GM12872 (cell line): ENCODE measurements around the gene PRKG1.

Source experiments
- TF ChIP-seq, protein P1 (sequence below): IDR thresholded peaks from 3 replicates; pipeline ENCODE4 v1.5.1; 2011; ENCODE audit warnings: low read depth, mild to moderate bottlenecking, low read length, moderate library complexity; ENCODE audit not compliant: insufficient read depth

The PRKG1 gene

DNA sequence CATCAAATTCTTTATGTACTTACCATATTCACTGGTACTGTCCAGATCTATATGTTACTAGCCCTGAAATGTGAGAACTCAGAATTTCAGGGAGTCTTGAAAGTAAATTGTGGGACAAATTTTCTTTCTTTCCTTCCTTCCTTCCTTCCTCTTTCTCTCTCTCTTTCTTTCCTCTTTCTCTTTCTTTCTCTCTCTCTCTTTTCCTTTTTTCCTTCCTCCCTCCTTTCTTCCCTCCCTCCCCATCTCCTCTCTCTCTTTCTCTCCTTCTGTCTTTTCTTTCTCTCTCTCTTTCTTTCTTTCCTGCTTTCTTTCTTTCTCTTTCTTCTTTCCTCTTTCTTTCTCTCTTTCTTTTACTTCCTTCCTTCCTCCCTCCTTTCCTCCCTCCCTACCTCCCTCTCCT, 882.5 kb downstream of the PRKG1 start:
- TF ChIP-seq, protein P1, sequence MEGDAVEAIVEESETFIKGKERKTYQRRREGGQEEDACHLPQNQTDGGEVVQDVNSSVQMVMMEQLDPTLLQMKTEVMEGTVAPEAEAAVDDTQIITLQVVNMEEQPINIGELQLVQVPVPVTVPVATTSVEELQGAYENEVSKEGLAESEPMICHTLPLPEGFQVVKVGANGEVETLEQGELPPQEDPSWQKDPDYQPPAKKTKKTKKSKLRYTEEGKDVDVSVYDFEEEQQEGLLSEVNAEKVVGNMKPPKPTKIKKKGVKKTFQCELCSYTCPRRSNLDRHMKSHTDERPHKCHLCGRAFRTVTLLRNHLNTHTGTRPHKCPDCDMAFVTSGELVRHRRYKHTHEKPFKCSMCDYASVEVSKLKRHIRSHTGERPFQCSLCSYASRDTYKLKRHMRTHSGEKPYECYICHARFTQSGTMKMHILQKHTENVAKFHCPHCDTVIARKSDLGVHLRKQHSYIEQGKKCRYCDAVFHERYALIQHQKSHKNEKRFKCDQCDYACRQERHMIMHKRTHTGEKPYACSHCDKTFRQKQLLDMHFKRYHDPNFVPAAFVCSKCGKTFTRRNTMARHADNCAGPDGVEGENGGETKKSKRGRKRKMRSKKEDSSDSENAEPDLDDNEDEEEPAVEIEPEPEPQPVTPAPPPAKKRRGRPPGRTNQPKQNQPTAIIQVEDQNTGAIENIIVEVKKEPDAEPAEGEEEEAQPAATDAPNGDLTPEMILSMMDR, result no peak

DNA sequence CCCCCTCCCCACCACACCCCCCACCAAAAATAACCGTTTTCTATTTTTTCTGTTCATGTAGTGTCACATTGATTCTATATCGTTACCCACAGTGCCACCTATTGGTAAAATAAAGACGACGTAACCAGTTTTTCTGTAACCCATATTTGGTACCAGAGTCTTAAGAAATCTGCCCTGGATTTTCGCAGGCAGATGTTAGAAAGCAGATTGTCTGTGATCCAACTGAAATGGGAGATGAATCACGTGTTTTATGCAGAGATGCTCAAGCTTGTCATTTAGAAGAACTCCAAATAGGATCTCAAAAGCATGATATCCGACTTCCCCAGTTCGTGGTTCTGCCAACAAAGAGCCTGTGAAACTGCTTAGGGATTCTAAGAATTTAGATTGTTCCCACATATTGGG, 886.2 kb downstream of the PRKG1 start:
- TF ChIP-seq, protein P1, result peak; percentile 23; the same call in 2 of the 3 replicates

DNA sequence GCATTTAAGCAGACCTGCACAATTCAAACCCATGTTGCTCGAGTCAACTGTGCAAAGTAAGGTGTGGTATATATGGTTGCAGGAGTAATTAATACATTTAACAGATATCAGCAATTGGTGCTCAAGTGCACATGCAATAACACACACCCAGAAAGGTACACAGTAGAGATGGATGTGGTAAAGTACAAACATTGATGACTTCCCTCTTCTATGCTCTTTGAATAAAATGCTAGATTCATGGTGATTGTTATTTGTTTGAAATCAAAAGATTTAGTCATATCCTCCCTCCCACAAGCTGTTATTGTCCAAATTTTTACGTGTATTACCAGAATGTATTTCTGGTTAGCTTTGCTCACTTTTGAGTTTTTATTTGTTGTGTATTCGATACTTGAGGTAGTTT, 887.1 kb downstream of the PRKG1 start:
- TF ChIP-seq, protein P1, result no peak

DNA sequence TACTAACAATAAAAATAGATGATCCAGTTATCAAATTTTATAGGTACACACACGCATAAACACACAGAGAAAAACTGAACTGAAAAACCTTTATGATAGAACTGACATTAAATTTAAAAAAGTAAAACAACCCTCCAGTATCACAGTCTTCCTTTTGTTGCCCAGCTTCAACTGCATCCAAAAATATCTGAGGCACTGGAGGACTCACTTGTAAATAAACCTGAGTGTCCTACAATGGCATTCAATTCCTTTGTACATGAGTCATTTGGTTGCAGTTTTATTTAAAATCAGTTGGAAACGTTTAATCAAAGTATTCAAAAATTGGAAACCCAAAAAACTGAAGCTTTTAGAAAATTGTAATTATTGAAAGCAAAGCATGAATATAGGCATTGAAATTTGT, 890.3 kb downstream of the PRKG1 start:
- TF ChIP-seq, protein P1, result no peak

DNA sequence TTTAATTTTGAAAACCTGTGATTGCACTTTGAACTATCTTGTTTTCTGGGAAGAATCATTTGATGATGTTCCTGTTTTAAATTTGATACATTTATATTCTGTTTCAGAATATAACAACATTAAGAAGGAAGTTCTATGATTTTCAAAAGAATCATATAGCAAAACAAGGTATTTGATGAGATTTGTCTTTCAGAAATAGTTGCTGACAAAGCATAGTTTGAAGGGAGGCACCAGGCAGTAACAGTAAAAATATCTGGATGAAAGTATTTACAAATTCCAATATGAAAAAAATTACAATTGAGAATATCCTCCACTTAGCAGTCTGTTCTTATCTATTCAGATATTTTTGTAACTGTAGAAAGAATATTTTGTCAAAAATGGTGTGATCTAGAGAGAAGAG, 891.2 kb downstream of the PRKG1 start:
- TF ChIP-seq, protein P1, result no peak

DNA sequence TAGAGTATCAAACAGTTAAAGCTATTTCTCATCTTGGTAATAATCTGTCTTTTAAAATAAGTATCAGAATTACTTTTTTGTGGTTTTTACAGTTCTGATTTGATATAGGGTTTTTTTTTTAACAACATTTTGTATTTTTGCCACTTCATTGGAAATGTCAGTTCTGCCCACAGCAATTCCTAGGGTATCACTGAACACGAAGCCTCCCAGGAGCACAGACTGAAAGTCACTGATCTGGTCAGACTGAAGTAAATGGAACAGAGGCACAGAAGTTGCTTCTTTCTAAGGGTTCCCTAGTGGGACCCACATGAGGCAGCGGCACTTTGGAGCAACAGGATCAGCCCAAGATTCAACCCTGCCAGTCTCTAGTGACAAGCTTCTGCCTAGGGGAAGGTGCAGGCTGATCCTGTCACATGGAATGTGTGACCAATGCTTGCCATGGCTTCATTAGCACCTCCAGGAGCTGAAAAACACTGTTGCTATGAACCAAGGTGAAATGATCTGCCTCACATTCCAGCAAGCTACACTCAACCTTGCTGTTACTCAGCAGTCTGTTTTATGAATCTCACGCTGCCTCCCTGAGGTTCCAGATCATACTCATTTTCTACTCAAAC, 898.6 kb downstream of the PRKG1 start:
- TF ChIP-seq, protein P1, result no peak

DNA sequence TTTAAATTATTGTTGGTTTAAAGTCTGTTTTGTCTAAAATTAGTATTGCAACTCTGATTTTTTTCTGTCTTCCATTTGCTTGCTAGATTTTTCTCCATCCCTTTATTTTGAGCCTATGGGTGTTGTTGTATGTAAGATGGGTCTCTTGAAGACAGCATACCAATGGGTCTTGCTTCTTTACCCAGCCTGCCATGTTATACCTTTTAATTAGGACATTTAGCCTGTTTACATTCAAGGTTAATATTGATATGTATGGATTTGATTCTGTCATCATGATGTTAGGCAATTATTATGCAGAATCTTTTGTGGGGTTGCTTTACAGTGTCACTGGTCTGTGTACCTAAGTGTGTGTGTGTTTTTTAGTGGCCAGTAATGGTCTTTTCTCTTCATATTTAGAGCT, 906.5 kb downstream of the PRKG1 start:
- TF ChIP-seq, protein P1, result no peak
